ENCODE data around the gene MMP24.

Gene MMP24

DNA sequence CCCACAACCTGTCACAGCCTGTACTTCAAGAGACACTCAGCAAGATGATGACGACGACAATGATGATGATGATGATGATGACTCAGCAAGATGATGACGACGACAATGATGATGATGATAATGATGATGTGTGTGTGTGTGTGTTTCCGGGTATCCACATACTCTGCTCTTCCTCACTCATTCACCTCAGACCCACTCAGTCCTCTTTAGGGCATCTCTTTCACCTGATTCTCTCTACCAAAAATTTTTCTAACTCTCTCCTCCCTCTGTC lies 59.3 kb downstream of the MMP24 start:
- TF ChIP-seq Cebpa-rat (IDR thresholded peaks at IDR 0.05): no peak
- Histone ChIP-seq H3K4me3 (no peak overlapping the region), H3K9ac (no peak overlapping the region), H3K27ac (no peak overlapping the region), H3K36me3 (peaks cover 23% of the 10 kb centered on the region), H4K20me1 (peaks cover 19% of the 10 kb centered on the region), H3K9me3 (no peaks in the 10 kb centered on the region), H3K27me3 (no peaks in the 10 kb centered on the region), H3K4me2 (no peak overlapping the region), H3K4me1 (peaks cover 18% of the 10 kb centered on the region)

DNA sequence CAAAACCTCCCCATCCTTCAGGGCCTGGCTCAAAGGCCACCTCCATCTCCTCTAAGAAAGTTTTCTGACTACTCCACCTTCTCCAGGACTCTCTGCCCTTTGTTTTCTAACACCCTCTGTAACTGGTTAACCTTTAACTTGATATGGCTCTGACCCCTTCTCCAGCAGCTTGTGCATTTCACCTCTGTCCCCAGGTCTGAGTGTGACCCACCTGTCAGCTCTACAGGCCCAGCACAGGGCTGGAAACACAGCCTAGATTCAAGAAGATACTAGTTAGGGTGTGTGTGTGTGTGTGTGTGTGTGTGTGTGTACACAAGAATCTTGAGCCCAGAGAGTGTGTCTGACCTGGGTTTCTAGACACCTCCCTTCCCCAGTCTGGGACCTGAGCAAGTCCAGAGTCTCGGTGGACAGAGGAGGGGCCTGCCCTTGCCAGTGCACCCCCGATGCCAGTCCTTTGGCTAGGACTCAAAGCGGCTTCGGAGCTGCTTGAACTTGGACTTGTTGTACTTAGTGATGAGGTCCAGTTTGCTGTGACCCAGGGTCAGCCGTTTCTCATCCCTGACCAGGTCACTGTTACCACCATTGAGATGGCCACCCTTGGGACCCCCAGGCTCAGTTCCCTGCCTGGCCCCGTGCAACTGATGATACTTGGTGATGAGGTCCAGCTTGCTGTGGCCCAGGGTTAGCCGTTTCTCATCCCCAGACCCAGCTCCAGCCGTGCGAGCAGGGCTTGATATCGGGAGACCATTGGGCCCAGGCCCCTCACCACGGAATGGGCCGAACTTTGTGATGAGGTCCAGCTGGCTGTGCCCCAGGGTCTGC lies 59.8 kb downstream of the MMP24 start:
- TF ChIP-seq Cebpa-rat (IDR thresholded peaks at IDR 0.05): no peak
- Histone ChIP-seq H3K36me3 (peaks cover 17% of the 10 kb centered on the region), H3K9me3 (no peaks in the 10 kb centered on the region), H3K9ac (no peak overlapping the region), H3K27ac (no peak overlapping the region), H3K4me3 (no peak overlapping the region), H4K20me1 (peaks cover 15% of the 10 kb centered on the region; the same call in 1 of the 2 replicates), H3K27me3 (no peaks in the 10 kb centered on the region), H3K4me1 (peaks cover 18% of the 10 kb centered on the region), H3K4me2 (no peak overlapping the region)

DNA sequence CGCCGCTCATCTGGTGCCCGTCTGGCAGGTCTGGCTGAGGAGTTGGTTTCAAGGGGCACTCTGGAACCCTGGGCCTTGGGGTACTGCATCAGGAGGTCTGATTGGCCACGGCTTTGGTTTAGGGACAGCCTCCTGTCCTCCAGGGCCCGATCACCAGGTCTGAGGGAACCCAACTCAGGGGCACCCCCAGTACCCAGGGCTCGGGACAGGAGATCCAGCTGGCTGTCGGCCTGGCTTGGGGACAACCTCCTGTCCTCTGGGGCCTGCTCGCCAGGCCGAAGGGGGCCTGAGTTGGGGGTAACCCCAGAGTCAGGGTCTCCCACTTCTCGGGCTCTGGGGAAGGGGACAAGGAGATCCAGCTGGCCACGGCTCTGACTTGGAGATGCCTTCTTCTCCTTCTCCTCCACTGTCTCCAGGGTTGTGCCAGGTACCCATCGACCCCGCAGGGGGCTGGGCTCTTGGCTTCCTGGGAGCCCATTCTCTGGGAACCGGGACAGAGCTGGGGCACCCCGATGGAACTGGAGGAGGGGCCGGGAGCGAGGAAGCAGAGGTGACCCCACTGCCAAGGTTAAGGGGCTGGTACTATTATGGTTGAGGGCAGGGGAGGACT lies 60.5 kb downstream of the MMP24 start:
- Histone ChIP-seq H4K20me1 (peaks cover 15% of the 10 kb centered on the region; the same call in 1 of the 2 replicates), H3K4me2 (no peak overlapping the region), H3K36me3 (peaks cover 10% of the 10 kb centered on the region), H3K9ac (no peak overlapping the region), H3K4me1 (peaks cover 18% of the 10 kb centered on the region), H3K27ac (no peak overlapping the region), H3K9me3 (no peaks in the 10 kb centered on the region), H3K27me3 (no peaks in the 10 kb centered on the region), H3K4me3 (no peak overlapping the region)
- no peak for TF ChIP-seq Cebpa-rat (IDR thresholded peaks at IDR 0.05)

DNA sequence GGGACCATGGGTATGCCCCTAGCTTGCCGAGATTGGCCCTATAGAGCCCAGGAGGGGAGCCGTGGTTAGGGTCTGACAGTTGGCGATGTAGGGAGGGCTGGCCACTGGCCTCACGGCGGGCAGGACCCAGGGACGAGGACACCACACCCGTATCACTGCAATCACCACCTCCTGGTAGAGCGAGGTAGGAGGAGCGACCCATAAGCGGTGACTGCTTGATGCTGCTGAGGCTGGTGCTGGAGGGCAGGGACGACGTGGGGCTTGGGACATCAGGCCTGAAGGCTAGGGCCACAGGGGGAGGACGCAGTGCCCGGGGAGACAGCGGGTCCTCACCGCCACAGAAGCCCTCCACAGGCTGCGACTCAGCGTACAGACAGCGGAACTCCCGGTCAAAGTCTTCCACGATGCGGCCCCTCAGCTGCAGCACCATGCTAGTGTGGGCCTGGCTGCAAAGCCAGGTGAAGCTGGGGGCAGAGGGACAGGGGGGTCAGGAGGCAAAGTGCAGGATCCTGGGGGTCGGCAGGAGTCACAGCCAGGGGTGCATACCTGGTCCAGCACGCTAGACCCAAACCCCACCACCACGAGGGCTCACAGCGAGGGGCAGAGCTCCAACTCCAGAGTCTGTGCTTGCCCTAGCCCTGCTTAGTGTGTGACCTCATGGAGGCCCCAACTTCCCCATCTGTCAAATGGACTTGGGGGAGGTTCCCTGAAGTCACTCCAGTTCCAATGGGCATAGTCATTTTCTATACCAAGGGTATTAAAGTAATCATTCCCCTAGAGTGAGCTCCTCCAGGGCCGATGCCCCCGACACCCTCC lies 61.2 kb downstream of the MMP24 start:
- no peak overlapping the region for H3K9ac ChIP-seq

DNA sequence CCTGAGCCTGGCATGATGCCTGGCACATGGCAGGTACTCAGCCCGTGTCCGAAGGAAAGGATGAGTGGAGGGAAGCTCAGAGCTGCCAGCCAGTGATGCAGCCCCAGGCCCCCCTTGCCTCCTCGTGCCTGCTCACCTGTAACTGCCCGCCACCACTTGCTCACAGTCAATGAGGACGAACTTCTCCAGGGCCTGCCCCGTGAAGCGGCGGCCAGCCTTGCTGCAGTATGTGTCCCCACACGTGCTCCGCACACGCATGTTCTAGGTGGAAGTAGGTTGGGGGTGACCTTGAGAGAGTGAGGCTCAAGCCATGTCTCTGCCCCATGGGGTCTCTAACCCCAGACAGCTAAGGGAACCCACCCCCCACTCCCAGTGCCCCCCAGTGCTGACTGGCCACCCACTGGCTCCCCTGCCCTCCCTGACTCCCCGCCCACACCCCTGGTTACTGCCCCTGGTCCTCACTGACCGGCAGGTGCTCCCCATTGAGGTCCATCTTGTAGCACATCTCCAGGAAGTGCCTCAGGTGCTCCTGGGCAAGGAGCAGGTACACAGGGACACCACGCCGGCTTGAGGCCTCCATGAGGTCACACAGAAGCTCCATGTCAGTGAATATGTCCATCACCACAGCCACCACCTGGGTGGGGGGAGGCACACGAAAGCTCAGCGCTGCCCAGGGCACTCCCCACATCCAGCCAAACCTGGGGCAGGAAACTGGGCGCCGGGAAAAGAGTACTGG lies 62.0 kb downstream of the MMP24 start:
- H3K9ac ChIP-seq: no peak overlapping the region
- H4K20me1 ChIP-seq: peaks cover 3% of the 10 kb centered on the region; the same call in 1 of the 2 replicates
- TF ChIP-seq Cebpa-rat (IDR thresholded peaks at IDR 0.05): no peak
- no peaks in the 10 kb centered on the region for H3K36me3 ChIP-seq
- H3K4me2 ChIP-seq: no peak overlapping the region
- peaks cover 10% of the 10 kb centered on the region for H3K4me1 ChIP-seq
- H3K4me3 ChIP-seq: no peak overlapping the region
- H3K27ac ChIP-seq: no peak overlapping the region
- H3K27me3 ChIP-seq: no peaks in the 10 kb centered on the region
- no peaks in the 10 kb centered on the region for H3K9me3 ChIP-seq

More for the DNA sequence above, 61.2 kb downstream of the MMP24 start:
- Histone ChIP-seq H3K36me3 (peaks cover 3% of the 10 kb centered on the region; the same call in 1 of the 2 replicates), H4K20me1 (peaks cover 10% of the 10 kb centered on the region; the same call in 1 of the 2 replicates), H3K27ac (no peak overlapping the region), H3K4me2 (no peak overlapping the region), H3K27me3 (no peaks in the 10 kb centered on the region), H3K4me3 (no peak overlapping the region), H3K4me1 (peaks cover 18% of the 10 kb centered on the region), H3K9me3 (no peaks in the 10 kb centered on the region)
- no peak for TF ChIP-seq Cebpa-rat (IDR thresholded peaks at IDR 0.05)

DNA sequence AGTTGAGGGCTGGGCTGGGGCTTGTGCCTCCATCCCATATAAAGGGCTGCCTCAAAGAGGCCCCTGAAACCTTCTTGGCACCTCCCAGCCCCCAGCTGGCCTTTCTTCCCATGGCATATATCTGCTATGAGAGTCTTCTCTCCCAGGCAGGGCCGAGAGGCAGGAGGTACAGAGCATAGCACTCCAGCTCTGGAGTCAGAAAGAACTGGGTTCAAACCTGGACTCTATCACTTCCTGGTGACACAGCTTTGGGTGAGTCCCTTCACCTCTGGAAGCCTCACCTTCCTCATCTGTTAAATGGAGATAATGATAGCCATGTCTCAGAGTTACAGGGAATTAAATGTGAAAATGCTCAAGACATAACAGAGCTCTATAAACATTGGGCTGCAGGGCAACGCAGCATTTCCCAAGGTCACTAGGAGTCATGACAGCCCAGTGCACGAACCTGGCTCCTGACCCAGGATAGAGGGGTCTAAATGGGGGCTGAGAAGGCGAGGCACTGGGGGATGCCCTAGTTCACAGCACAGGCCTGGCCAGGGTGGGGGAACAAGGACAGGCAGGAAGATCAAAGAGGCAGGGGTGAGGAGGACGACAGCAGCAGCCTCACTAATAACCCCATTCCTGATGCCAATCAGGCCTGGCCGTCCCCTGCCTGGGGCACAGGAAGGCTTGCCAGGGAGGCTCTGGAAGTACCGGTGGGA lies 63.8 kb downstream of the MMP24 start:
- H3K27me3 ChIP-seq: no peaks in the 10 kb centered on the region
- H4K20me1 ChIP-seq: no peaks in the 10 kb centered on the region
- H3K4me3 ChIP-seq: no peak overlapping the region
- H3K4me2 ChIP-seq: no peak overlapping the region
- H3K36me3 ChIP-seq: no peaks in the 10 kb centered on the region
- H3K9ac ChIP-seq: no peak overlapping the region
- H3K27ac ChIP-seq: no peak overlapping the region
- peaks cover under 1% of the 10 kb centered on the region; the same call in 1 of the 2 replicates for H3K4me1 ChIP-seq
- TF ChIP-seq Cebpa-rat (IDR thresholded peaks at IDR 0.05): no peak
- no peaks in the 10 kb centered on the region for H3K9me3 ChIP-seq

DNA sequence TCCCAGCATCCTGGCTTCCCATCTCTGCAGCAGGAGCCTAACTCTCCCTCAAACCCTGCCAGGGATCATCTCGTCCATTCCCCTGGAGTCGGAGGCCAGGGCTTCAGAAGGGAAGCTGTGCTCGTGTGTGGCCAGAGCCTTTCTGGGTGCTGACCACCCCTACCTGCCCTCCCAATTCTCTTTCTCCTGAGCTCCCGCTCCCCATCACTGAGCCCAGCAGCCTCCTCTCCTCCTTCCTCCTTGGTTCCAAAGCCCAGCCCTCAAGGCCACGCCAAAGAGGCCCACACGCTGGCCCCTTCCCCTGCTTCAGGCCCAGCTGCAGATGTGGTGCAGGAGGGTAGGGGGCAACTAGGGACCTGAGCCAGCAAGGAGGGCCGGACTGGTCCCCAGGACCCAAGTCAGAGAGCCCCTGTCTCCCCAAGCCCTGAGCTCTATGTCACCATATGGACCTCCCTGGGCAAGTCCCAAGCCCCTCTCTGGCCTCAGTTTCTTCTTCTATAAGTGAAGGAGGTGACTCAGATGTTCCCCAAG lies 64.5 kb downstream of the MMP24 start:
- Histone ChIP-seq H3K27ac (no peak overlapping the region), H3K27me3 (no peaks in the 10 kb centered on the region), H3K4me3 (no peak overlapping the region), H3K4me1 (no peaks in the 10 kb centered on the region), H3K4me2 (no peak overlapping the region), H4K20me1 (no peaks in the 10 kb centered on the region), H3K36me3 (no peaks in the 10 kb centered on the region), H3K9me3 (no peaks in the 10 kb centered on the region), H3K9ac (no peak overlapping the region)
- no peak for TF ChIP-seq Cebpa-rat (IDR thresholded peaks at IDR 0.05)

DNA sequence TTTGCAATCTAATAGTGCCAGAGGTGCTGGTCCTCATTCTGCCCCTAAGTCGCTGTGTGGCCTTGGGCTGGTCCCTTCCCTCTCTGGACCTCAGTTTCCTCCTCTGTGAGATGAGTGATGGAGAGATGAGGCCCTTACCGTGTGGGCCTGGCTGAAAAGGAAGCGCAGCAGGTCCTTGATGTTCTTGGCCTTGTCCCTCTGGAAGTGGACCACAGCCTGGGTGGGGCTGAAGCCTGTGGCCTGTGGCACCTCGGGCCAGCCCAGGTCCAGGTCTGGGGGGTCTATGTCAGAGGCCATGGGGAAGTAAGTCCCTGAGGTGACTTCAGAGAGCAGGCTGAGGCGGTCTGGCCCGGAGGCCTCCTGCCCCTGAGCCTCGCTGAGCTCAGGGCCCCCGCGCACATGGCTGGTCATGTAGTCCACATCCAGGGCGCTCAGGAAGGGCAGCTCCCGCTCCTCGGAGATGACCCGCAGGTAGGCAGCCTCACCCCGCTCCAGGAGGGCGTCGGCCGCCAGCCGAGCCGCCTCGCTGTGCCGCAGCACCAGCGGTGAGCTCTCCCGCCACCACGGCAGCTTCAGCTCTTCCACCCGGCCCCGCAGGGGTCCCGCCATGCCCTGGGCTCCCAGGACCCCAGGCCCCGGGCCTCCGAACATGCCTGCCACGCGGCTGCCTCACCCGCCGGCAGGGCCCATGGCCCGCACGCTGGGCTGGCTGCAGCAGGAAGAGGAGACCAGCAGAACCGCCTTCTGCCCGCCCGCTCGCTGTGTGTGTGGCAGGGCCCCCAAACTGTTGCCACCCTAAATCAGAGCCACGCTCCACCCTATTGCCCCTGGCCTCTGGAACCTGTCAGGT lies 65.4 kb downstream of the MMP24 start, which contains the start of gene FAM83C:
Gene FAM83C (minus strand): TSS at position 772 of the 850 bp plus-strand sequence. CDS start 121 bp downstream, at position 651.
- H3K4me3 ChIP-seq: no peak within 1 kb of the TSS

More for the DNA sequence above, 65.4 kb downstream of the MMP24 start, which contains the start of gene FAM83C:
- Histone ChIP-seq H3K27ac (no peak within 1 kb of the TSS), H3K9ac (no peak within 1 kb of the TSS), H3K4me1 (no peaks in the 10 kb centered on the region), H3K27me3 (no peaks in the 10 kb centered on the region; the same call in 1 of the 2 replicates), H4K20me1 (no peaks in the 10 kb centered on the region), H3K4me2 (no peak within 1 kb of the TSS), H3K9me3 (no peaks in the 10 kb centered on the region), H3K36me3 (no peaks in the 10 kb centered on the region)
- no peak for TF ChIP-seq Cebpa-rat (IDR thresholded peaks at IDR 0.05)
